SHP77 treated with DMSO at 0.1 percent for 48 hours (cell line): ENCODE data around the gene KCNQ1.

Experiments used
- DNase-seq: peaks from one replicate; lab custom pipeline; 2025; lab: John Stamatoyannopoulos, UW

The KCNQ1 gene

GRCh38 chr11:2762031-2762380, 317.2 kb downstream of the KCNQ1 start:
- no peak for DNase-seq

DNA sequence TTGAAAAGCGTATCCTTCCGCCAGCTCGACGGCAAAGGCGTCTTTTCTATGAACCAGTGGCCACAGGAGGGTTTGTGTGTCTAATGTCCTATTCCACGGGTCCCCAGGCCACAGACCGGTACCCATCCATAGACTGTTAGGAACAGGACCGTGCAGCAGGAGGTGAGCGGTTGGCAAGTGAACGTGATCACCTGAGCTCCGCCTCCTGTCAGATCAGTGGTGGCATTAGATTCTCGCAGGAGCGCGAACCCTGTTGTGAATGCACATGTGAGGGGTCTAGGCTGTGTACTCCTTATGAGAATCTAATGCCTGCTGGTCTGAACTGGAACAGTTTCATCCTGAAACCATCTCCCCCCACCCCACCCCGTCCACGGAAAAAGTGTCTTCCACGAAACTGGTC, 317.6 kb downstream of the KCNQ1 start:
- DNase-seq = no peak

DNA sequence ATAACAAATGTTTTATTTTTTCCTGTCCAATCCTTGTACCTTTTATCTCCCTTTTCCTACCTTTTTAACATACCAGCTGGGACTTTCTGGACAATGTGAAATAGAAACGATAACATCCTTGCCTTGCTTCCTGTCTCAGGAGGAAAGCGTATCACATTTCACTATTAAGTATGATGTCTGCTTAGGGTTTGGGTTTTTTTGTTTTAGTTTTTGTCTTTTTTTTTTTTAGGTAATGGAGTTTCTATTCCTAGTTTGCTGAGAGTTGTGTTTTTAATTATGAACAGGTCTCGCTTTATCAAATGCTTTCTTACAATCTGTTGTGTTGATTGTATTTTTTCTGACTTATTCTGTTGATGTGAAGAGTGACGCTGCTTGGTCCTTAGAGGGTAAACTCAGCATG, 319.2 kb downstream of the KCNQ1 start:
- DNase-seq = no peak

- no peak for DNase-seq
These were observed 320.7 kb downstream of the KCNQ1 start for GRCh38 chr11:2765491-2765890.

- DNase-seq = no peak
These were observed 321.4 kb downstream of the KCNQ1 start for GRCh38 chr11:2766166-2766565.

DNA sequence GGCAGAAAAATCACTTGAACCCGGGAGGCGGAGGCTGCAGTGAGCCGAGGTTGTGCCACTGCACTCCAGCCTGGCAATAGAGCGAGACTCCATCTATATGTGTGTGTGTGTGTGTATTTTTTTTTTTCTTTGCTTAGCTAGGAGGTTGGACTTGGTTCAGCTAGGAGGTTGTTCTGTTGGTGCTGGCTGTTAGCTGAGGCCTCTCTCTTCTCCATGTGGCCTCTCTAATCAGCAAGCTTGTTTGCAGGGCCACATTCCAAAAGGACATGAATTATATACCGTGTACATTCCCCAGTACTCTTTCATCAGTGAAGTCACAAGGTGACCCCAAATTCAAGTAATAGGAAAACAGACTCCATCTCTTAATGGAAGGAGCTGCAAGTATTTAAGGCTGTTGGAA, 322.3 kb downstream of the KCNQ1 start:
- DNase-seq = no peak

DNA sequence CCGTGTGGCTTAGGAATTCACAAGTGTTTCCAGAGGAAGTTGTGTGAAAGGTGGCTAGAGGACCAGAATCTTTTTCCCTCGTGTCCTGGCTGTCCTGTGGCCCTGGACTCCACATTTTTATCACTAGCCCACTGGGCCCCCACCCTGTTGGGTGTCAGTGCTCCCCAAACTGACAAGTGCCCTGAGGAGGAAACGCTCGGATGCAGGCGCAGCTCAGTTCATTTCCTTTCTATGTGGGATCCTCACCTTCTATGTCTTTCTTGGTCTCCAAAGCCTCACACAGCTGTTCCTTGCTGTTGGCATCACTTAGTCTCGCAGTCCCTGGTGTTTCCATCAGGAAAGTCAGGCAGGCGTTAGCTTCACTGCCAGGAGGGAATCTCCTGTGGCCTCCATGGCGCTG, 323.0 kb downstream of the KCNQ1 start:
- DNase-seq = no peak

DNA sequence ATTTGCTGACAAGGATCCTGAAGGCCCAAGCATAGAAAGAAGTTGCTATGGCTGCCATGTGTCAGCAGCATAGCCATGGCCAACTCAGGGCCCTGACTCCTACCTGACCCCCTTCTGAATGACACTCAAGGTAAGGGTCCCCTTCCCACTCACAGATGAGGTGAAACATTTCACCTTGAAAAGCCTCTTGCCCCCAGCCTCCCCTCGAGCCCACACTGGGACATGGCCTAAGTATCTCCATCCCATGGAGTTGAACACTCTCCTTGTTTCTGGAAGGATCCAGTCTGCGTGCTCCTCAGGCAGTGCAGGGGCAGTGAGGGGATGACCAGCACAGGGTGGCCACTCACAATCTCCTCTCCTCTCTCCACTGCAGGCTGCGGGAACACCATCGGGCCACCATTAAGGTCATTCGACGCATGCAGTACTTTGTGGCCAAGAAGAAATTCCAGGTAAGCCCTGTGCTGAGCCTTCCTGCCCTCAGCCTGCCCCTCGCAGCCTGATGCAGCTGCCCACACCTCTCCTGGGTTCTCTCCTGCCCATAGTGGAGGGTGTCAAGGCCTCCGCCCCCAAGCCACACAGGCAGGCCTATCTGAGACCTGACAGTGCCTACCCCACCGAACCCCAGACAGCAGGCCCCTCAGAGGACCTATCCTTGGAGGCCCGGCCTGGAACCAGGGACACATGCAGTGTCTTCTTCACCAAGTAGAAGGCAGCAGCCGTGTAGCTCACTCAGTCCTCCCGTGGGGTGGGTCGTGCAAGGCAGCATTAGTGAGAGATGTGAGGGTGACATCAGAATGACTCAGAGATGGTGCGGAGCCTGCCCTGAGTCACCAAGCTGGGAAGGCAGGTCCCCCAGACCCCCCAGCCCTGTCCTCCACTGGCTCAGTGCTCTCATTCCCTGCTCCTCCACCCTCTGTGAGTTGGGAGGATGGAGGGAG, 323.9 kb downstream of the KCNQ1 start:
- no peak for DNase-seq

DNA sequence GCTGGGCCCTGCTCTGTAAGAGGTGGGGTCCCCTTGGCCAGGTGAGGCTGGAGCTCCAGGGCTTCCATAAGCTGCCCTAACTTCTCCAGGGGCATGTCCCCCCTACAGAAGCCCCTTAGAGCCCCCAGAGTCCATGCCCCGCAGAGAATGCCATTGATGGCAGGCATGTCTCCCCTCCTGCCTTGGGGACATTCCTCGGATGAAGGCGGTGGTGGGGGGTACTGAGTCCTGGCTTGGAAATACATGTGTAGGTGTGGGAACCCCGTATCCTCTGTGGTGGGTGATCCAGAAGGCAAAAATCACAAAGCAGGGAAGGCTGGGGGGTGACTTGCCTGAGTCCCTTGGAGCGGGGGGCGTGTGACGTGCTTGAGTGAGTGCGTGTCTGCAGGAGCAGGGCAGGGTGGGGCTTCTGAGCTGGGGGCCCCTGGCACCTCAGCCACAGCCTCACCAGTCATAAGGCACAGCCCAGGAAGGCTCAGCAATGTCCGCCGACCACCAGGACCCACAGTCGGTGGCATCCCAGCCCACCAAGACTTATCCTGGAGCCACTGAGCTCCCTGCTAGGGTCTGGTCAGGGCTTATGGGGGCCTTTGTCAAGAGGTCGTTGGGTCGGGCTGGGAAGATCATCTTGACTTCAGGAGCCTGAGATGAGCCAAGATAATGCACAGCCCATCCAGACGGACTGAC, 324.7 kb downstream of the KCNQ1 start:
- DNase-seq = no peak

- DNase-seq = no peak
These were observed 325.4 kb downstream of the KCNQ1 start for GRCh38 chr11:2770096-2770751.

- DNase-seq = no peak
These were observed 326.0 kb downstream of the KCNQ1 start for GRCh38 chr11:2770761-2771301.

- no peak for DNase-seq
These were observed 327.1 kb downstream of the KCNQ1 start for GRCh38 chr11:2771758-2772466.

DNA sequence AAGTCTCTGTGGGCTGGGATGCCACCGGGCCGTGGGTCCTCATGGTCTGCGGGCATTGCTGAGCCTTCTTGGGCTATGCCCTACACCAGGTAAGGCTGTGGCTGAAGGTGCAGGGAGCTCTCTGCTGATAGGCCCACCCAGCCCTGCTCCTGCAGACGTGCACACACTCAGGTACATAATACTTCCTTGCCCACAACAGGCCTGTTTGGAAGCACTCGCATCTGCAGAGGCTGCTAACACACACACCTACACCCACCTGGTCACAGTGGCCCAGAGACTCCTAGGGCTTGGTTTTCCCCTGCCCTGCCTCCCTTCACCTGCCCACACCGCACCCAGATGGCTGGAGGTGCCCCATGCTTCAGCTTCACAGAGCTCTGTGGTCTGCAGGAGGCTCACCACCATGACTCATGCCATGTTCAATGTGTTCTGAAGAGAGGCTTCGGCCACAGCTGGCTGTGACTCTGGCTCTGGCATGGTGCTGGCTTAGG, 327.8 kb downstream of the KCNQ1 start:
- no peak for DNase-seq

DNA sequence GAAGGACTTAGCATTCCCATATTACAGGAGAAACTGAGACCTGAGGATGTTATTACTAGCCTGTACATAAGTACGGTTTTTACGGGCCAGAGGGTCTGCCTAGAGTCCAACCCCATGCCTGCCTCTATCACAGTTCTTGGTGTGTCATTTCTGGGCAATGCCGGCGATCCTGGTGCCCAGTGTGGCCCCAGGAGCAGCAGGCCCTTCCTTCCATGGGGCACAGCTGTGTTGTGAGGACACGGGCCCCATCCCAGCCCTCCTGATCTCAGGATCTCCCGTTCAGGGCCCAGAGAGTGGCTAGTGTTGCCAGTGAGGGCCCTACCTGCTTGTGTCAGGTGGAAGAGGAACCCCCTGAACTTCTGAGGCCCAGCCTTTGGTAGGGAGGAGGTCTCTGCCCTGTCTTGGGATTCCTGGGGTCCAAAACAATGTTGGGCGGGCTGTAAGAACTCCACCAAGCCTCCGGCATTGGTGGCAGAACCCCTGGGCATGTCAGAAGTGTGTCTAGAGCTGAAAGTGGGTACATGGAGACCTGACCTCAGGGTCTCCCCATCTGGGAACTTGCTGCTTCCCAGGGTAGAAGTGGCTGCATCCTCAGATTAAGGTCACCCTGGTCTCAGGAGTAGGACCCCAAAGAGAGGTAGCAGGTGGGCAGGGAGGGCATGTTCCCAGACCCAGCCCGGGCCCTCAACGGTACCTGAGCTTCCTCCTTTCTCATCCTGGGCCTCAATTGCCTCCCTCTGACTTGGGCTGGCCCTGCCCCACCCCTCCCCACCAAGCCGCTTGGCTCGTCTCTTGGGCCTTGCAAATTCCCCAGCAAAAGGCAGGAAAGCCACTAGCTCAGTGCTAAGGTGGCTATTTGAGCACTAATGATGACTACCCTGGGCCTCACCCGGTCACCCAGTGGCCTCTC, 329.6 kb downstream of the KCNQ1 start:
- no peak for DNase-seq

DNA sequence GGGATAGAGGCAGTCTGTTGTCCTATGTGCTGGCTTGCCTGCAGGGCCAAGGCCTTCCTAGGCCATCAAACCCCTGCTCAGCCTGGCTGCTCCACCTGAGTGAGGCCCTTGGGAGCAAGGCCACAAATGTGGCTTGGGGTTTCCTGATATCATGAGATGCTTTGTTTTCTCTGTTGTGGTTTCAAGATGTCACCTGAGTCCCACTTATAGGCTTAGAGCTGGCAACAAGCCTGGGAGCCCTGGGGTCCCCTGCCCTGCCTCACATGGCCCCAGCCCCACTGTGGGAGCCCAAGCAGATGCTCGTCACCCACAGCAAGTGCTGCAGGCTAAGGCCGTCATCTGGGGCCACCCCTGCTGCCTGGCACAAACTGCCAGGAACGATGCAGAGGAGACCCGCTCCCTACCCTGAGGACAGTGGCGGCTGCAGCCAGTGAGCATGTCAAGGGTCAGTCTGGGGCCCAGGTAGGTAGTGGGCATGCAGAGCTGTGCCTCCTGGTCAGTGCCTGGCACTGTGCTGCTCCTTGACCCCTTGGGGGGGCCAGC, 330.3 kb downstream of the KCNQ1 start:
- no peak for DNase-seq

GRCh38 chr11:2775626-2776350, 331.0 kb downstream of the KCNQ1 start:
- no peak for DNase-seq

DNA sequence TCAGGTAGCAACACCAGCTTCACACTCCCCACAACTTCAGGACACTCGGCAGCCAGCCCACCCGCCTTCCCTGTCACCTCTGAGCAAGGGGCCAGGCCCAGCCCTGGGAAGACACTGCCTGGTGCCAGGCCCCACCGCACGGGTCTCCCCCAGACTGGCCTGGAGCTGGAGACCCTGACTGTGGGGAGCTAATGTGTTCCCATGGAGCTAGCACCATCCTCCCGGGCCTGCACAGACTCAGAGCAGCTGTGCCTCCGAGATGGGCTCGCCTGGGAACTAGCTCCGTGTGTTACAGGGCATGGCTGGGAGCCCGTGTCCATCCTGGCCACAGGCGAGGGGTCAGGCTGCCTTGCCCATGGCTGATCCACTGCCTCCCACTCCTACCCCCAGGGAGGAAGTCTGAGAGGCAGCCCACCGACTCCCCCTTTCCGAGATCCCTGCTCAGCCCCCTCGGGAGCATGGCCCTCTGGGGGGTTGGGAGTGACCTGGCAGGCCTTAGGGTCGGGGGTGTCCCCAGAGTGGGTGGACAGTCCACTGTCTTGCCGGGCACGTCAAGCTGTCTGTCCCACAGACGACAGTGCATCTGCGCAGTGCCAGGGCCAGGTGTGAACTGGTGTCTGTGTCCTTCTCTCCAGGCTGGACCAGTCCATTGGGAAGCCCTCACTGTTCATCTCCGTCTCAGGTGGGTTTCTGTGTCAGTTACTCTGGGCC, 331.7 kb downstream of the KCNQ1 start:
- no peak for DNase-seq

- no peak for DNase-seq
These were observed 332.6 kb downstream of the KCNQ1 start for GRCh38 chr11:2777386-2777785.
